Neural crest cell (in vitro differentiated cells): Measurements from ENCODE around the gene ACOT8. TPM values are rescaled to one million over a fixed set of nuclear protein-coding genes. Genes with fewer than 3 reads are reported as not detected.

Source experiments
- DNase-seq: peaks from one replicate; pipeline ENCODE4 v3.0.0; 2021; ENCODE audit warnings: low read depth, mixed read lengths, low spot score
- H3K27ac Mint-ChIP-seq: one replicate; pipeline ENCODE4 v1.8.0; 2021; ENCODE audit warnings: mild to moderate bottlenecking, mixed read lengths; ENCODE audit not compliant: unreplicated experiment
- H3K27me3 Mint-ChIP-seq: 2 replicates; pipeline ENCODE4 v1.8.0; 2021; ENCODE audit warnings: low read depth, mild to moderate bottlenecking, mixed read lengths
- H3K36me3 Mint-ChIP-seq: 2 replicates; pipeline ENCODE4 v1.8.0; 2021; ENCODE audit warnings: low read depth, mild to moderate bottlenecking, mixed read lengths
- H3K4me1 Mint-ChIP-seq: 2 replicates; pipeline ENCODE4 v1.8.0; 2021; ENCODE audit warnings: mixed read lengths
- H3K4me3 Mint-ChIP-seq: one replicate; pipeline ENCODE4 v1.8.0; 2021; ENCODE audit warnings: mild to moderate bottlenecking, mixed read lengths
- H3K9me3 Mint-ChIP-seq: 2 replicates; pipeline ENCODE4 v1.8.0; 2021; ENCODE audit warnings: mixed read lengths
- CTCF ChIP-seq: fragments of 200-600 bp; sonication (generic); conservative IDR thresholded peaks from 2 replicates; pipeline ENCODE4 v1.5.0; 2021; ENCODE audit warnings: antibody characterized with exemption, mild to moderate bottlenecking
- total RNA-seq: library from RNA; stranded (reverse); gene quantifications from 2 replicates; pipeline ENCODE4 v1.2.1, GENCODE V29; 2021

The ACOT8 gene
- total RNA-seq, 1 donor from 2014 or later: 14.5 TPM

GRCh38 chr20:45873409-45874103 lies 16.4 kb upstream of the ACOT8 start:
- peaks cover 12% of the 10 kb centered on the region for H3K4me1 Mint-ChIP-seq
- H3K4me3 Mint-ChIP-seq: no peak overlapping the region
- H3K9me3 Mint-ChIP-seq: peaks cover 4% of the 10 kb centered on the region
- DNase-seq: no peak
- TF ChIP-seq CTCF: no peak
- no peak overlapping the region for H3K27ac Mint-ChIP-seq
- peaks cover 3% of the 10 kb centered on the region for H3K36me3 Mint-ChIP-seq
- no peaks in the 10 kb centered on the region for H3K27me3 Mint-ChIP-seq

GRCh38 chr20:45872626-45873025 lies 15.4 kb upstream of the ACOT8 start:
- H3K27ac Mint-ChIP-seq: no peak overlapping the region
- DNase-seq: no peak

GRCh38 chr20:45867819-45868176 lies 10.6 kb upstream of the ACOT8 start:
- H3K9me3 Mint-ChIP-seq: no peaks in the 10 kb centered on the region
- no peaks in the 10 kb centered on the region for H3K4me1 Mint-ChIP-seq
- no peak for TF ChIP-seq CTCF
- no peak for DNase-seq
- H3K27me3 Mint-ChIP-seq: no peaks in the 10 kb centered on the region
- no peak overlapping the region for H3K4me3 Mint-ChIP-seq
- no peaks in the 10 kb centered on the region for H3K36me3 Mint-ChIP-seq
- no peak overlapping the region for H3K27ac Mint-ChIP-seq

More at GRCh38 chr20:45872626-45873025, 15.4 kb upstream of the ACOT8 start:
- H3K4me3 Mint-ChIP-seq: no peak overlapping the region
- peaks cover 12% of the 10 kb centered on the region for H3K4me1 Mint-ChIP-seq
- no peaks in the 10 kb centered on the region for H3K27me3 Mint-ChIP-seq
- no peak for TF ChIP-seq CTCF
- peaks cover 4% of the 10 kb centered on the region for H3K9me3 Mint-ChIP-seq
- H3K36me3 Mint-ChIP-seq: peaks cover 3% of the 10 kb centered on the region

- DNase-seq: no peak
- H3K9me3 Mint-ChIP-seq: no peaks in the 10 kb centered on the region
- H3K36me3 Mint-ChIP-seq: no peaks in the 10 kb centered on the region
- TF ChIP-seq CTCF: no peak
- no peaks in the 10 kb centered on the region for H3K27me3 Mint-ChIP-seq
- H3K27ac Mint-ChIP-seq: no peak overlapping the region
- no peak overlapping the region for H3K4me3 Mint-ChIP-seq
- no peaks in the 10 kb centered on the region for H3K4me1 Mint-ChIP-seq
These were observed 10.1 kb upstream of the ACOT8 start for GRCh38 chr20:45867136-45867818.

- DNase-seq: no peak
- Mint-ChIP-seq H3K4me3 (no peak overlapping the region), H3K9me3 (no peaks in the 10 kb centered on the region), H3K36me3 (no peaks in the 10 kb centered on the region), H3K27ac (no peak overlapping the region), H3K4me1 (no peaks in the 10 kb centered on the region), H3K27me3 (no peaks in the 10 kb centered on the region)
- no peak for TF ChIP-seq CTCF
These were observed 9.3 kb upstream of the ACOT8 start for GRCh38 chr20:45866454-45866853.
